Inferior parietal cortex (tissue), 1 donor: ENCODE measurements around the gene IP6K1.

ENCODE experiments used
- DNase-seq: peaks from one replicate; pipeline ENCODE4 v3.0.0-alpha.2; 2016; ENCODE audit errors: extremely low spot score

IP6K1 gene

GRCh38 chr3:49724586-49724985, 61.8 kb downstream of the IP6K1 start:
- no peak for DNase-seq

- peak; percentile 95 for DNase-seq
Measured at GRCh38 chr3:49723628-49724551, 62.5 kb downstream of the IP6K1 start, which contains the start of gene GMPPB. TSS of gene GMPPB (minus strand) at chr3:49723951. CDS start at chr3:49723726, 225 bp downstream.

DNA sequence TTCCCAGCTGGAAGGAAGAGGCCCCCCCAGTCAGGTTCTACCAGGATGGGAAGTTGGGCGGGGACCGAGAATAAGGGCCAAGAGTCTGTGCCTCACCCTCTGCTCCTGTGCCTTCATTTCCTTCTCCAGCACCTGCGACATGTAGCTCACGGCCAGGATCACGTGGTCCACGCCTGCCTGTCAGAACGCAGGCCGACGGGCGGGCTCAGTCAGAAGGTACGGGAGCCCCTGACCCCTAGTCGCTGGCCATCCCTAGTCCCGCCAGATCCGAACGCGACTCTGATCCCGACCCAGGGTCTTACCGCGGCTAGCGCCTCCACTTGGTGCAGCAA, 63.1 kb downstream of the IP6K1 start:
- no peak for DNase-seq

GRCh38 chr3:49722896-49723295, 63.4 kb downstream of the IP6K1 start:
- no peak for DNase-seq

DNA sequence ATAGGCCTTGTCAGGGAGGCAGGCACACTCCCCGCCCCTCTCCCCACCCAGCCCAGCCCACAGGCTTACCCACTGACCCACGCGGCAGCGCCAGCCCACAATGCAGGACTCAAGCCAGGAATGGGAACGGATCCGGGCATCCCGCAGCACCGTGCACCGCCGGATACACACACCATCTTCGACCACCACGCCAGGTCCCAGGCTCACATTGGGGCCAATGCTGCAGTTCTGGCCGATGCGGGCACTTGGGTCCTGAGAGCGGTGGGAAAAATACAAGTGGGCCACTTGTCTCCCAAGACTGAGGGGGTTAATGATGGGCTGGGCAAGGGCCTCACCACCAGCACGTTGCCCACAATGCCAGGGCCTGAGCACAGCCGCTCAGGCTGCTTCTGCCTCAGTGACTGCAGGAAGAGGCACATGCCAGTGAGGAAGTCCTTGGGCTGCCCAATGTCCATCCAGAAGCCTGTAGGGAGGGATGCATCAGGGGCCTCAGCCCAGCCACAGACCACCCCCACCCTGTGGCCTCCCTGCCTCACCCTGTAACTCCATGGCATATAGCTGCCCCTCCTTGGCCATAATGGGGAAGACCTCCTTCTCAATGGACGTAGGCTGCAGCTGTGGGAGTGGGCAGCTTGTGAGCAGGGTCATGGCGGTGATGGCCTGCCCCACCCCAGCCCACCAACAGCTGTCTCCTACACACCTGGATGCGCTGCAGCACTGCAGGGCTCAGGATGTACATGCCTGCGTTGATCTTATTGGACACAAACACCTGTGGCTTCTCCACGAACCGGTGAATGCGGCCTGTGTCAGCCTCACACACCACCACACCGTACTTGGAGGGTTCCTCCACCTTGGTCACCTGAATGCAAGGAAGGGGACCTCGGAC, 64.2 kb downstream of the IP6K1 start:
- no peak for DNase-seq

DNA sequence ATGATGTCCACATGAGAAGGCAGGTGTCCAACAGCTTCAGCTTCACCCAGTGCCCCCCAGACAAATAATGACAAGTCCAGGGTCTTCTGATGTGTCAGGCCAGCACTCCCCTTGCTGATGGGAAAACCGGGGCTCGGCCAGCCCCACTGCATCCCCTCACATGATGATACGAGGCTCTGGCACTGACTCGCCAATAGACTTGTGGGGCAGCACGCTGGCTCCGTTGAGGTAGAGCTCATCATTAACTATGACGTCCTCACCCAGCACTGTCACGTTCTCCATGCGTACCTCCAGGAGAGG, 64.8 kb downstream of the IP6K1 start:
- DNase-seq: no peak

DNA sequence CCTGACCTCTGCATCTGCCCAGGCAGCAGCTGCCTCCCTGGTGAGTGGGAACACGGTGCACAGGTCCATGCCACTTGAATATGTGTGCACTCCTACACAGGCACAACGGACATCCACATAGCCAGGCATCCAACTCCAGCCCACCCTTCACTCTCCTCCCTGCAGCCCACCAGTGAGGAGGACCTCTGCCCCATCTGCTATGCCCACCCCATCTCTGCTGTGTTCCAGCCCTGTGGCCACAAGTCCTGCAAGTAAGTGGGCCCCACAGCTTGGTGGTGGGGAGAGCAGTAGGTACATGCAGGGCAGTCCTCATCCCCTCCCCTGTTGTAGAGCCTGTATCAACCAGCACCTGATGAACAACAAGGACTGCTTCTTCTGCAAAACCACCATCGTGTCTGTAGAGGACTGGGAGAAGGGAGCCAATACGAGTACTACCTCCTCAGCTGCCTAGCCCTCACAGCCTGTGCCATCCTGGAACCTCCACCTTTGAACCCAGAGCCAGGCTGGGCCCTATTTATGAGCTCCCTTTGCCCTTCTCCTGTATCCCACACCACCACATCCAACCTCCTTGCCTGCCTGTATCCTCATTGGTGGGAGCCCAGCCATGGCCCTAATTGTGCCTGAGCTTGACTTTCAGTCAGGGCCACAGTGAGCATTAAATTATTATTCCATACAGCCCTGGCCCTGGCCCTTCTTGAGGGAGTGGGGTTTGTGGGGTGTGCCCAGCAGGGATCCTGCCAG, 65.3 kb downstream of the IP6K1 start:
- no peak for DNase-seq

DNA sequence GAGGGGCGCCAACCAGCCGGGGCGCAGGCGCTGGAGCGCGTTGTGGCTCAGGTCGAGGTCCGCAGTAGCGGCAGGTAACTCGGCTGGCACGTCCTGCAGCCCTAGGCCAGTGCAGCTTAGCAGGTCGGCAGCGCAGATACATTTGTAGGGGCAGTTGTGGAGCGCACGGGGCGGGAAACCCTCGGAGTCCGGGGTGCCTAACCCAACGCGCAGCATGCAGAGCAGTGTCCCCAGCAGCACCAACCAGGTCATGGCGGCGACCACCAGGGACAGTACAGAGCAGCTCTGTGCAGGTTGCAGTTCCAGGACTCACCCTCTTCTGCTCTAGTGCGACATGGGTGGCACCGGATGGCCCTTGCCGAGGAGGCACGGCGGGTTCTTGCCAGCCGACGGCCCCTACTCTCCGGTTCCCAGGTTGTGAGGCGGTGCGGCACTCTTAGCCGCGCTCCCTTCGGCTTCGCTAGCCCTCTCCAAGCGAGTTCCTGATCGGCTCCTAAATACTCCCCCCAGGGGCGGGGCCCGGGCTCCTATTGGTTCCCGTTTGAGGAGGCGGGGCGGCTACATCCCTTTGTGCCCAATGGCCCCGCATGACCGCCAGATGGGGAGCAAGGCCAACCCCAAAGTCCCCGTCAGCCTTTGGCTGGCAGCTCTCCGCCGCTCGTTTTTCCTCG, 67.0 kb downstream of the IP6K1 start, which contains the start of gene AMIGO3:
TSS of gene AMIGO3 (minus strand) at position 471 of the 671 bp plus-strand sequence. CDS start at position 252, 219 bp downstream.
- peak; percentile 92 for DNase-seq

DNA sequence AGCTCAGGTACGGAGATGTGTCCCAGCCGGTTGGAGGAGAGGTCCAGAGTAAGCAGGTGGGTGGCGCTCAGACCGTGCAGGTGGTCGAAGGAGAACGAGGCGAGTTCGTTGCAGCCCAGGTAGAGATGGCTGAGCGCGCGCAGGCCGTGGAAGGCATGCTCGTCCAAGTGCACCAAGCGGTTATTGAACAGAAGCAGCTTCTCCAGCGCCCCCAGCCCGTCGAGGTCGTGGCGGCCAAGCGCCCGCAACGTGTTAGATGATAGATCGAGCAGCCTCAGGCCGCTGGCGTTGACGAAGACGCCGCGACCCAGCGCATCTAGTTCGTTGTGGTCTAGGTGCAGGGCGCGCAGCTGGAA, 67.5 kb downstream of the IP6K1 start:
- DNase-seq: no peak

DNA sequence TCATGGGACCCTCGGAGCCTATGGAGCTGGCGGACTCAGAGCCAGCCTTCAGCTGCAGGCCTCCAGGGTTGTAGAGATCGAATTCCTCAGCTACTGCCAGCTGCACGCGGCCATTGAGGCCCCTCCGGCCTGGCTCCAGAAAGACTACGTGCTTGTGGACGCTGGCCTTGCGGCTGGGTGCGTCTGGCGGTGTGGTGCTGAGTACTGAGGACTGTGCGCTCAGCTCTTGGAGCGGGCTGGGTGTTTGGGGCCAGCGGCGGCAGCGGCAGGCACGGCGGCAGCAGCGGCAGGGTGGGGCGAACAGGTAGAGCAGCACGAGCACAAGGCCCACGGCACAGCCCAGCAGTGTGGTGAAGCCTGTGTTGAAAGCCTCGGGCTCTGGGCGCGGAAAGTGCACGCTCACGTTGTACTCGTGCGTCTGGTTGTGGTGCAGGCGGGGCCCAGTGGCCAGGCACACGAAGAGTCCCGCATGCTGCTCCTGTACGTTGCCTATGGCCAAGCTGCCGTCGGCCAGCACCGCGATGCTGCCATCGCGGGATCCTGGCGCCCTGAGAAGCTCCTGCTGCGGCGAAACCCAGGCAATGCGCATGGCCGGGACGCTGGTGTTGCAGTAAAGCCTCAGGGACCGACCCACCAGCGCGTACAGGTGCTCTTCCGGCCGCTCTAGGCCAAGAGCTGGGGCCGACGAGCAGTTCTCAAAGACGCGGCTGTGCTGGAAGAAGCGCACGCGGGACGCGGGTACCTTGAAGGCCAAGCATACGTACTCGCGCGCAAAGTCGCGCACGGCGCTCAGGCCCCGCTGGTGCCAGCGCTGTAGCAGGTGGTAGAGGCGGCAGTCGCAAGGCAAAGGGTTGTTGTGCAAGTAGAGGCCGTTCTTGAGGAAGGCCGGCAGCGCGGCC, 68.1 kb downstream of the IP6K1 start:
- DNase-seq: no peak

GRCh38 chr3:49717211-49717958, 69.0 kb downstream of the IP6K1 start:
- DNase-seq: no peak

DNA sequence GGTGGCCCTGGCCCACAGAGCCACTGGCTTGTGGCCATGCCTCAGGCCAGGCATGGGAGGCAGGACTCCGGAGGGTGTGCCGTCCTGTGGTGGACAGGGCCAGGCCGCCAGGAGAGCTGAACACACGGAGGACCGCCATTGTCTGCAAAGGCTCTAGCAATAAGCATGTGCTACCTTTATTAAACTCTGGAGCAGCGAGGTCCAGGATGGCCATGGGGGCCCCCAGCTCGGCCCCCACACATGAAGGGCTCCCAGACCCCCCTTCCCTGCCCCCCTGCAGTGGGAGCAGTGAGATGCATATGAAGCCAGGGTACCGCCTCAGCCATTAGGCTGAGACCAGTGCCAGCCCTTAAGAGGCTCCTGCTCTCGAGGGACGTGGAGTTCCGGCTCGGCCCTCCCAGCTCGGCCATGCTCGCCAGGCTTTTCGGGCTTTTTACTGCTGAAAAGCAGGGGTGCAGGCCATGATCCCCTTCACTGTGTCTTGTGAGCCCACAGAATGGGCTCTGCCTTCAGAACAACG, 69.6 kb downstream of the IP6K1 start:
- no peak for DNase-seq

GRCh38 chr3:49716169-49716568, 70.2 kb downstream of the IP6K1 start:
- DNase-seq: no peak

GRCh38 chr3:49715611-49716121, 70.7 kb downstream of the IP6K1 start:
- no peak for DNase-seq

DNA sequence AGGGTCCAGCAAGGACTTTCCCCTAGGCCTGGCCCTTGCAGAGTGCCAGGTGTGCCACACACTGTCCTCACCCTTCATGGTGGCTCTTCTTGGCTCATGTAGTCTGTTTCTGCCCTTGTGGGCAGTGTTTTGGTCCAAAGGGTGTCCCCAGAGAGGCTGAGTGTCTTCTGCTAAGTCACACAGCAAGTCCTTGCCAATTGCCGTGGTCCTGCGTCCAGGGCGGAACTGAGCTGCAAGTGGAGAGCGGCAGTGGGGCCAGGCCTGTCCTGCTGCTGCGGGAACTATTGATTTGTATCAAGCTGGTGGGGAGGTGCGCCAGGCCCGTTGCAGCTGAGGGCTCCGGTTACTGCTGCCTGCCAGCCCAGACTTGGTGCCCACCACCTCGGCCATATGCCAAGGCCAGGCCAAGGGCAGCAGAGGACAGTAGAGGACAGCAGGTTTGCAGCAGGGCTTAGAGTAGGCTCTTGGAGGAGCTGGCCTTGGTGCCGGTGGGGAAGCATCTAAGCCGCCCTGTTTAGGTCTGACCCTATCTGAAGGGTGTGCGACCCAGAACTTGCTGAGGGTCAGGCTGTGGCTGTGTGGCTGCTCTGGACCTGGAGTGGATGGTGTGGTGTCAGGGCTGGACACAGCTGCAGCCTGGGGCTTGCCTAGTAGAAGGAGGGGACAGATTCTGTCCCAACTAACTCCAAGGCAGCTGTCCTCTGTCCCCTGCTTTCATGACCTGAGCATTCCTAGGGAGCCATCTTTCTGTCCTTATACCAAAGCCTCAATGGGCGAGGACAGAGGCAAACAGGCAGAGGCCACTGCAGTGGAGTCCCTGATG, 71.4 kb downstream of the IP6K1 start:
- no peak for DNase-seq

GRCh38 chr3:49713336-49714105, 72.8 kb downstream of the IP6K1 start:
- no peak for DNase-seq

DNA sequence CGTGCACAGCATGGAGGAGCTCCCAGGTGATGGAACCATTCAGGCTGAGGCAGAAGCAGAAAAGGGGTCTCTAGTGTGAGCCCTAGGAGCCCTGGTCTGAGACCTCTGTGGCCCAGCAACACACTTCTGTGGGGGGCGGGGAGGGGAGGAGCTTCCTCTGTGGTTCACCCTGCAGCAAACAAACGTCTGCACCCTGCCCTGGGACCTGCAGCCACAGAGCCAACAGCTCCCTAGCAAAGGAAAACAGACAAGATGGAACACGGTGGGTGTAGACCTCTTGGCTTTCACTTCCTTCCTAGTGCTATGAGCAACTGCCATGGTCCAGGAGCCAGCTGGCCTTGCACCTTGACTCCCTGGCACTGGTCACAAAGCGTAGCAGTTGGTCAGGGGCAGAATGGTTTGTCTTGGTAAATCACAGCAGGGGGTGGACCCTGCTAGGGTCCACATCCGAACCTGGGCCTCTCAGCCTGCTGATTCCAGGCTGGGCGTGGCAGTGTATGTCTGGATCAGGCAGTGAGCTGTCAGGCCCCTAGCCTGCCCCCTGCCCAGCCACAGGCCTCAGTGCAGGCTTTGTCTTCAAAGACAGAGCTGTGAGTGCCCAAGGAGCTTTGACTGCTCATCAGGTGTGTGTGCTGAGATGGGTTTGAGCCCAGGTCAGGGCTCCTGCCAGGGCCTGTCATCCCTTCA, 73.6 kb downstream of the IP6K1 start:
- no peak for DNase-seq
